MM.1S (cell line): Measurements from ENCODE around the gene CDH4.

ENCODE experiments used
- EZH2 ChIP-seq: fragments of 300-600 bp; sonication (generic); optimal IDR thresholded peaks from 2 replicates; pipeline ENCODE3; 2017; ENCODE audit warnings: low read depth, mild to moderate bottlenecking, antibody characterized with exemption, low read length, mixed read lengths
- EZH2phosphoT487 ChIP-seq: fragments of 300-600 bp; sonication (generic); IDR thresholded peaks from 2 replicates; pipeline ENCODE4 v1.6.1; 2018; ENCODE audit warnings: antibody characterized with exemption, low read length
- TF ChIP-seq, protein P1 (sequence below): fragments of 300-600 bp; sonication (generic); IDR thresholded peaks from 2 replicates; pipeline ENCODE4 v1.5.1; 2016; ENCODE audit warnings: antibody characterized with exemption, low read length, mixed read lengths

DNA sequence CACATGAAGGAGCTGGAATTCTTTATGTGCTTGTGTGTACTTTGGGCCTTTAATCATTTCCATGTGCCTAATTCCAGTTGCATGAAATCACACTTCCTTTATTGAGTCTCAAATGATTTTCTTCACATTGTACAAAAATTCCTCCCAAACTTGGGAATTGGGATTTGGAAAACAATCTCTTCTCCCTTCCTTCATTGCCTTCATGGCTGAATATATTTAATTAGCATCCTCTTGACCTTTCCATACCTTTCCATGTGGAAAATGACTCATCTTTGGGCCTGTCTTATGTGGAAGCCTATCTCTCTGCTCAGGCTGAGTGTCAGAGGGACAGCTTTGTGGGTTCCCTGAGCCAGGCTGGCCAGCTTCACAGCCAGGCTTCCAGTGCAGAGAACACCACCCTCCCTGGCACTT is 33.0 kb upstream of the CDH4 start:
- TF ChIP-seq EZH2phosphoT487 (no peak), EZH2 (no peak)
- TF ChIP-seq, protein P1, sequence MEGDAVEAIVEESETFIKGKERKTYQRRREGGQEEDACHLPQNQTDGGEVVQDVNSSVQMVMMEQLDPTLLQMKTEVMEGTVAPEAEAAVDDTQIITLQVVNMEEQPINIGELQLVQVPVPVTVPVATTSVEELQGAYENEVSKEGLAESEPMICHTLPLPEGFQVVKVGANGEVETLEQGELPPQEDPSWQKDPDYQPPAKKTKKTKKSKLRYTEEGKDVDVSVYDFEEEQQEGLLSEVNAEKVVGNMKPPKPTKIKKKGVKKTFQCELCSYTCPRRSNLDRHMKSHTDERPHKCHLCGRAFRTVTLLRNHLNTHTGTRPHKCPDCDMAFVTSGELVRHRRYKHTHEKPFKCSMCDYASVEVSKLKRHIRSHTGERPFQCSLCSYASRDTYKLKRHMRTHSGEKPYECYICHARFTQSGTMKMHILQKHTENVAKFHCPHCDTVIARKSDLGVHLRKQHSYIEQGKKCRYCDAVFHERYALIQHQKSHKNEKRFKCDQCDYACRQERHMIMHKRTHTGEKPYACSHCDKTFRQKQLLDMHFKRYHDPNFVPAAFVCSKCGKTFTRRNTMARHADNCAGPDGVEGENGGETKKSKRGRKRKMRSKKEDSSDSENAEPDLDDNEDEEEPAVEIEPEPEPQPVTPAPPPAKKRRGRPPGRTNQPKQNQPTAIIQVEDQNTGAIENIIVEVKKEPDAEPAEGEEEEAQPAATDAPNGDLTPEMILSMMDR = no peak
